ENCODE measurements around the gene NAA20.

DNA sequence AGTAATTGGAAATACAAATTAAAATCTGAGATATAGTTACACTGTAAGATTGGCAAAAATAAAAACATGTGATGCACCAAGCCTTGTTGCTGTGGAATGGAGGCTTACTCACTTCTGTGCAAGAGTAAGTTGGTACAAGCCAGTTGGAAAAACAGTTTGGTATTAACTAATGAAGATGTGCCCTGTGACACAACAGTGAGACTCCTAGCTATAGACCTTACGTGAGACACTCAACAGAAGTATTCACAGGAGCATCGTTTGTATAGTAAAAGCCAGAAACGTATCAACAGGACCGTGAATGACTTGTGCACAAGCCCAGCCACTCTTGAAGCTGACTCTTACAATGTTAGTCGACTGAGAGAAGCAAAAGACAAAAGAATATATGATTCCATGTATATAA lies 14.6 kb downstream of the NAA20 start:
- TF ChIP-seq JUND (CRISPR knock-in tag; IDR thresholded peaks at IDR 0.05) (no peak), POGZ (CRISPR knock-in tag; IDR thresholded peaks at IDR 0.05) (no peak)
- TF ChIP-seq, protein P1, sequence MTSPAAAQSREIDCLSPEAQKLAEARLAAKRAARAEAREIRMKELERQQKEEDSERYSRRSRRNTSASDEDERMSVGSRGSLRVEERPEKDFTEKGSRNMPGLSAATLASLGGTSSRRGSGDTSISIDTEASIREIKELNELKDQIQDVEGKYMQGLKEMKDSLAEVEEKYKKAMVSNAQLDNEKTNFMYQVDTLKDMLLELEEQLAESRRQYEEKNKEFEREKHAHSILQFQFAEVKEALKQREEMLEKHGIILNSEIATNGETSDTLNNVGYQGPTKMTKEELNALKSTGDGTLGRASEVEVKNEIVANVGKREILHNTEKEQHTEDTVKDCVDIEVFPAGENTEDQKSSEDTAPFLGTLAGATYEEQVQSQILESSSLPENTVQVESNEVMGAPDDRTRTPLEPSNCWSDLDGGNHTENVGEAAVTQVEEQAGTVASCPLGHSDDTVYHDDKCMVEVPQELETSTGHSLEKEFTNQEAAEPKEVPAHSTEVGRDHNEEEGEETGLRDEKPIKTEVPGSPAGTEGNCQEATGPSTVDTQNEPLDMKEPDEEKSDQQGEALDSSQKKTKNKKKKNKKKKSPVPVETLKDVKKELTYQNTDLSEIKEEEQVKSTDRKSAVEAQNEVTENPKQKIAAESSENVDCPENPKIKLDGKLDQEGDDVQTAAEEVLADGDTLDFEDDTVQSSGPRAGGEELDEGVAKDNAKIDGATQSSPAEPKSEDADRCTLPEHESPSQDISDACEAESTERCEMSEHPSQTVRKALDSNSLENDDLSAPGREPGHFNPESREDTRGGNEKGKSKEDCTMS (CRISPR knock-in tag; conservative IDR thresholded peaks at IDR 0.05): no peak
- TF ChIP-seq, protein P2, sequence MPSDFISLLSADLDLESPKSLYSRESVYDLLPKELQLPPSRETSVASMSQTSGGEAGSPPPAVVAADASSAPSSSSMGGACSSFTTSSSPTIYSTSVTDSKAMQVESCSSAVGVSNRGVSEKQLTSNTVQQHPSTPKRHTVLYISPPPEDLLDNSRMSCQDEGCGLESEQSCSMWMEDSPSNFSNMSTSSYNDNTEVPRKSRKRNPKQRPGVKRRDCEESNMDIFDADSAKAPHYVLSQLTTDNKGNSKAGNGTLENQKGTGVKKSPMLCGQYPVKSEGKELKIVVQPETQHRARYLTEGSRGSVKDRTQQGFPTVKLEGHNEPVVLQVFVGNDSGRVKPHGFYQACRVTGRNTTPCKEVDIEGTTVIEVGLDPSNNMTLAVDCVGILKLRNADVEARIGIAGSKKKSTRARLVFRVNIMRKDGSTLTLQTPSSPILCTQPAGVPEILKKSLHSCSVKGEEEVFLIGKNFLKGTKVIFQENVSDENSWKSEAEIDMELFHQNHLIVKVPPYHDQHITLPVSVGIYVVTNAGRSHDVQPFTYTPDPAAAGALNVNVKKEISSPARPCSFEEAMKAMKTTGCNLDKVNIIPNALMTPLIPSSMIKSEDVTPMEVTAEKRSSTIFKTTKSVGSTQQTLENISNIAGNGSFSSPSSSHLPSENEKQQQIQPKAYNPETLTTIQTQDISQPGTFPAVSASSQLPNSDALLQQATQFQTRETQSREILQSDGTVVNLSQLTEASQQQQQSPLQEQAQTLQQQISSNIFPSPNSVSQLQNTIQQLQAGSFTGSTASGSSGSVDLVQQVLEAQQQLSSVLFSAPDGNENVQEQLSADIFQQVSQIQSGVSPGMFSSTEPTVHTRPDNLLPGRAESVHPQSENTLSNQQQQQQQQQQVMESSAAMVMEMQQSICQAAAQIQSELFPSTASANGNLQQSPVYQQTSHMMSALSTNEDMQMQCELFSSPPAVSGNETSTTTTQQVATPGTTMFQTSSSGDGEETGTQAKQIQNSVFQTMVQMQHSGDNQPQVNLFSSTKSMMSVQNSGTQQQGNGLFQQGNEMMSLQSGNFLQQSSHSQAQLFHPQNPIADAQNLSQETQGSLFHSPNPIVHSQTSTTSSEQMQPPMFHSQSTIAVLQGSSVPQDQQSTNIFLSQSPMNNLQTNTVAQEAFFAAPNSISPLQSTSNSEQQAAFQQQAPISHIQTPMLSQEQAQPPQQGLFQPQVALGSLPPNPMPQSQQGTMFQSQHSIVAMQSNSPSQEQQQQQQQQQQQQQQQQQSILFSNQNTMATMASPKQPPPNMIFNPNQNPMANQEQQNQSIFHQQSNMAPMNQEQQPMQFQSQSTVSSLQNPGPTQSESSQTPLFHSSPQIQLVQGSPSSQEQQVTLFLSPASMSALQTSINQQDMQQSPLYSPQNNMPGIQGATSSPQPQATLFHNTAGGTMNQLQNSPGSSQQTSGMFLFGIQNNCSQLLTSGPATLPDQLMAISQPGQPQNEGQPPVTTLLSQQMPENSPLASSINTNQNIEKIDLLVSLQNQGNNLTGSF (CRISPR knock-in tag; IDR thresholded peaks at IDR 0.05): no peak
- TF ChIP-seq, protein P3, sequence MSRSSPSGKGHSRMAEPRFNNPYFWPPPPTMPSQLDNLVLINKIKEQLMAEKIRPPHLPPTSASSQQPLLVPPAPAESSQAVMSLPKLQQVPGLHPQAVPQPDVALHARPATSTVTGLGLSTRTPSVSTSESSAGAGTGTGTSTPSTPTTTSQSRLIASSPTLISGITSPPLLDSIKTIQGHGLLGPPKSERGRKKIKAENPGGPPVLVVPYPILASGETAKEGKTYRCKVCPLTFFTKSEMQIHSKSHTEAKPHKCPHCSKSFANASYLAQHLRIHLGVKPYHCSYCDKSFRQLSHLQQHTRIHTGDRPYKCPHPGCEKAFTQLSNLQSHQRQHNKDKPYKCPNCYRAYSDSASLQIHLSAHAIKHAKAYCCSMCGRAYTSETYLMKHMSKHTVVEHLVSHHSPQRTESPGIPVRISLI (CRISPR knock-in tag; IDR thresholded peaks at IDR 0.05; ENCODE audit: borderline replicate concordance): no peak
